Measurements from ENCODE around the gene KCTD3.

The KCTD3 gene

GRCh38 chr1:215567491-215568298, 591 bp downstream of the KCTD3 start:
- H3K27me3 ChIP-seq (ENCODE audit: insufficient read depth, poor library complexity, severe bottlenecking) = no peaks in the 10 kb centered on the region
- DNase-seq (ENCODE audit: low read depth in 1 of 2, low spot score in 1 of 2) = peak in 1 of 2 experiments; percentile 31
- TF ChIP-seq GABPA (IDR thresholded peaks at IDR 0.05; ENCODE audit: low read depth) = no peak
- TF ChIP-seq REST (IDR thresholded peaks at IDR 0.05; ENCODE audit: insufficient replicate concordance, low read depth) = no peak
- TF ChIP-seq SPI1 (IDR thresholded peaks at IDR 0.05; ENCODE audit: borderline replicate concordance, low read depth) = no peak
- no peak for TF ChIP-seq CTCF (IDR thresholded peaks at IDR 0.05; ENCODE audit: insufficient read depth, low read length)
- no peak for TF ChIP-seq POLR2AphosphoS5 (IDR thresholded peaks at IDR 0.05; ENCODE audit: low read depth)
- H3K27ac ChIP-seq (replicated peaks) = peak overlapping the region; percentile 87
- peak overlapping the region; percentile 88 for H3K4me3 ChIP-seq (replicated peaks; ENCODE audit: insufficient read depth, low read length)

GRCh38 chr1:215568299-215568692, 1.2 kb downstream of the KCTD3 start:
- Histone ChIP-seq H3K27ac (replicated peaks) (peak overlapping the region; percentile 87), H3K27me3 (ENCODE audit: insufficient read depth, poor library complexity, severe bottlenecking) (no peaks in the 10 kb centered on the region), H3K4me3 (replicated peaks; ENCODE audit: insufficient read depth, low read length) (peak overlapping the region; percentile 88)
- peak in 1 of 2 experiments; percentile 12 for DNase-seq (ENCODE audit: low read depth in 1 of 2, low spot score in 1 of 2)
- no peak for TF ChIP-seq SPI1 (IDR thresholded peaks at IDR 0.05; ENCODE audit: borderline replicate concordance, low read depth)
- no peak for TF ChIP-seq REST (IDR thresholded peaks at IDR 0.05; ENCODE audit: insufficient replicate concordance, low read depth)
- TF ChIP-seq GABPA (IDR thresholded peaks at IDR 0.05; ENCODE audit: low read depth) = no peak
- TF ChIP-seq POLR2AphosphoS5 (IDR thresholded peaks at IDR 0.05; ENCODE audit: low read depth) = no peak
- TF ChIP-seq CTCF (IDR thresholded peaks at IDR 0.05; ENCODE audit: insufficient read depth, low read length) = no peak

- TF ChIP-seq POLR2AphosphoS5 (IDR thresholded peaks at IDR 0.05; ENCODE audit: low read depth) (no peak), GABPA (IDR thresholded peaks at IDR 0.05; ENCODE audit: low read depth) (no peak), CTCF (IDR thresholded peaks at IDR 0.05; ENCODE audit: insufficient read depth, low read length) (no peak), REST (IDR thresholded peaks at IDR 0.05; ENCODE audit: insufficient replicate concordance, low read depth) (no peak), SPI1 (IDR thresholded peaks at IDR 0.05; ENCODE audit: borderline replicate concordance, low read depth) (no peak)
- DNase-seq (ENCODE audit: low read depth in 1 of 2, low spot score in 1 of 2) = no peak
- H3K4me3 ChIP-seq (replicated peaks; ENCODE audit: insufficient read depth, low read length) = no peak overlapping the region
- H3K27ac ChIP-seq (replicated peaks) = no peak overlapping the region
- no peaks in the 10 kb centered on the region for H3K27me3 ChIP-seq (ENCODE audit: insufficient read depth, poor library complexity, severe bottlenecking)
Measured at GRCh38 chr1:215569986-215570824, 3.1 kb downstream of the KCTD3 start.

Data from HL-60 (cell line).